Stimulated activated CD8-positive, alpha-beta memory T cell treated with anti-CD3 and anti-CD28 coated beads, Interleukin-7, amount 100 ng/mL, for 24 hours (primary cell): ENCODE data around the gene ACTN4.

Experiments used
- DNase-seq: peaks from one replicate; pipeline ENCODE4 v3.0.0-alpha.2; 2020; ENCODE audit warnings: low read depth

The ACTN4 gene

GRCh38 chr19:38678217-38678890 is 30.9 kb downstream of the ACTN4 start:
- DNase-seq = no peak

- no peak for DNase-seq
These were observed 31.5 kb downstream of the ACTN4 start for GRCh38 chr19:38678891-38679494.

- no peak for DNase-seq
These were observed 32.4 kb downstream of the ACTN4 start for GRCh38 chr19:38679839-38680238.

GRCh38 chr19:38682195-38682867 is 34.9 kb downstream of the ACTN4 start:
- no peak for DNase-seq

- DNase-seq = no peak
These were observed 35.5 kb downstream of the ACTN4 start for GRCh38 chr19:38682872-38683392.

- DNase-seq = no peak
These were observed 36.1 kb downstream of the ACTN4 start for GRCh38 chr19:38683393-38684077.

GRCh38 chr19:38684078-38684861 is 36.8 kb downstream of the ACTN4 start:
- no peak for DNase-seq

- no peak for DNase-seq
These were observed 37.6 kb downstream of the ACTN4 start for GRCh38 chr19:38684862-38685665.

- no peak for DNase-seq
These were observed 38.4 kb downstream of the ACTN4 start for GRCh38 chr19:38685666-38686529.

- no peak for DNase-seq
These were observed 39.1 kb downstream of the ACTN4 start for GRCh38 chr19:38686530-38686888.

- no peak for DNase-seq
These were observed 40.5 kb downstream of the ACTN4 start for GRCh38 chr19:38687837-38688378.

GRCh38 chr19:38690146-38690545 is 42.7 kb downstream of the ACTN4 start:
- no peak for DNase-seq

GRCh38 chr19:38690832-38691231 is 43.4 kb downstream of the ACTN4 start:
- no peak for DNase-seq

- no peak for DNase-seq
These were observed 44.5 kb downstream of the ACTN4 start for GRCh38 chr19:38691938-38692457.

- no peak for DNase-seq
These were observed 45.3 kb downstream of the ACTN4 start for GRCh38 chr19:38692458-38693379.

GRCh38 chr19:38693380-38694223 is 46.2 kb downstream of the ACTN4 start:
- no peak for DNase-seq

GRCh38 chr19:38695317-38695683 is 47.9 kb downstream of the ACTN4 start:
- no peak for DNase-seq
